Measurements from ENCODE around the gene PDZD4. TPM values are rescaled to one million over a fixed set of nuclear protein-coding genes. Genes with fewer than 3 reads are reported as not detected.

PDZD4 gene
- polyA plus RNA-seq, 1 donor (not counting 4 experiments of a cell fraction or from before 2014, with no cell fraction given) = 0.05 TPM

DNA sequence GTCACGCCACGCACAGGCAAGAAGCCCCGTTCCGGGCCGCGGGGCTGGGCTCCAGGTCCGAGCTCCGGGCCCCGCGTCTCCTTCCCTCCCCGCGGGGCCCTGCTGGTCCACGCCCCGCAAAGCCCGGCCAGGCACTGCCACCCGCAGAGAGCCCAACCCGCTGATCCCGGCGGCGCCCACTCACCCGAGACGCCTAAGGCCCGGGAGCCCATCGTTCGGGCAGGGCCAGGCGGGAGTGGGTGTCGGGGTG is 870 bp downstream of the PDZD4 start:
- H3K4me2 ChIP-seq (ENCODE audit: control insufficient read depth, extremely low read depth, insufficient read depth, low read depth, low read length) = no peak overlapping the region

DNA sequence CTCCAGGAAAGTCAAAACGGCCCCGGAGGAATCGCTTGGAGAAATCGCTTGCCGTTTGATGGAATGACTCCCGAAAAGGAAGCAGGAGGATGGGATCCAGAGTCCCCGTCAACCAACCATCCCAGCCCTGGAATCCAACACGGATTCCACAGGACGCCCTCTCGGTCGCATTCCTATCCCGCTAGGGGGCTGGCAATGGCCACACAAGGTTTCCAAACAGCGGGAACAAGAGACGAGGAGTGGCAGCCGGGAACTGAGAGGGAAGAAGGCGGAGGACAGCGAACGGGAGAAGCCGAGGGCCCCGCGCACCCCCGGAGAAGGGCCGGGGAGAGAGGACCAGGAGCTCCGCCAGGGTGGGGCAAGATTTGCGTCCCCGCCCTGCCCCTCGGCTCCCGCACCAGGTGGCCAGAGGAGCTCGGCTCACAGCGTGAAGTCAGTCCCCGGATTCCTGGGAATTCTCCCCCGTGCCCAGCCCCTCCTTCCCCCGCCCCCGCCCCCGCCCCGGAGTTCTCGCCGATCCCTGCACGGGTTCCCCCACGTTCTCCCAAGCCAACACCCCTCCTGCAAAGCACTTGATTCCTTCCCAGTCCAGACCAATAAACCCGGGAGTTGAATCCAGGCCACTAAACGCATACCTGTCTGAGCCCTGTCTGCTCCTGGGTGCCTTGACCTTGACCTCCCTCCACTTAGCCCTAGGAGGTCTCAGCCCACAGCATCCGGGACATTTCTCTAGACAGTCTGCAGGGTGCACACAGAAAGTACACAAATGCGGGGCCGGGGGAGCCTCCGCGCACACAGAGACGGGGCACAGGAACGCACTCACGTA is 1.4 kb downstream of the PDZD4 start:
- Histone ChIP-seq H3K79me2 (ENCODE audit: control insufficient read depth, insufficient read depth, low read length) (no peaks in the 10 kb centered on the region), H3K9me1 (ENCODE audit: control insufficient read depth, extremely low read depth, insufficient read depth, low read length) (no peaks in the 10 kb centered on the region), H3K36me3 (ENCODE audit: control insufficient read depth in 2 of 2, extremely low read depth in 1 of 2, insufficient read depth in 2 of 2, low read length in 2 of 2) (no peaks in the 10 kb centered on the region), H3K4me1 (ENCODE audit: control insufficient read depth, extremely low read depth, insufficient read depth, low read length) (no peaks in the 10 kb centered on the region), H3K27me3 (ENCODE audit: control insufficient read depth, extremely low read depth, insufficient read depth, low read length) (peaks cover 46% of the 10 kb centered on the region), H4K20me1 (ENCODE audit: control insufficient read depth, extremely low read depth, insufficient read depth, low read length) (no peaks in the 10 kb centered on the region), H3K27ac (ENCODE audit: control insufficient read depth, insufficient read depth, low read length) (no peak overlapping the region), H3K9me3 (ENCODE audit: control insufficient read depth, low read depth, low read length) (no peaks in the 10 kb centered on the region), H3K4me3 (ENCODE audit: control insufficient read depth in 2 of 3, extremely low read depth in 1 of 3, insufficient read depth in 2 of 3, low read depth in 1 of 3, low read length in 3 of 3) (no peak overlapping the region), H2AFZ (ENCODE audit: control insufficient read depth, low read length) (no peak overlapping the region), H3K4me2 (ENCODE audit: control insufficient read depth, extremely low read depth, insufficient read depth, low read depth, low read length) (no peak overlapping the region), H3K9ac (ENCODE audit: control insufficient read depth, extremely low read depth, insufficient read depth, low read length) (no peak overlapping the region)
- no peak for FAIRE-seq
- DNase-seq (ENCODE audit: low read depth, low spot score) = no peak
- TF ChIP-seq, protein P1, sequence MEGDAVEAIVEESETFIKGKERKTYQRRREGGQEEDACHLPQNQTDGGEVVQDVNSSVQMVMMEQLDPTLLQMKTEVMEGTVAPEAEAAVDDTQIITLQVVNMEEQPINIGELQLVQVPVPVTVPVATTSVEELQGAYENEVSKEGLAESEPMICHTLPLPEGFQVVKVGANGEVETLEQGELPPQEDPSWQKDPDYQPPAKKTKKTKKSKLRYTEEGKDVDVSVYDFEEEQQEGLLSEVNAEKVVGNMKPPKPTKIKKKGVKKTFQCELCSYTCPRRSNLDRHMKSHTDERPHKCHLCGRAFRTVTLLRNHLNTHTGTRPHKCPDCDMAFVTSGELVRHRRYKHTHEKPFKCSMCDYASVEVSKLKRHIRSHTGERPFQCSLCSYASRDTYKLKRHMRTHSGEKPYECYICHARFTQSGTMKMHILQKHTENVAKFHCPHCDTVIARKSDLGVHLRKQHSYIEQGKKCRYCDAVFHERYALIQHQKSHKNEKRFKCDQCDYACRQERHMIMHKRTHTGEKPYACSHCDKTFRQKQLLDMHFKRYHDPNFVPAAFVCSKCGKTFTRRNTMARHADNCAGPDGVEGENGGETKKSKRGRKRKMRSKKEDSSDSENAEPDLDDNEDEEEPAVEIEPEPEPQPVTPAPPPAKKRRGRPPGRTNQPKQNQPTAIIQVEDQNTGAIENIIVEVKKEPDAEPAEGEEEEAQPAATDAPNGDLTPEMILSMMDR (optimal IDR thresholded peaks at IDR 0.05 in 1 of 3, IDR thresholded peaks at IDR 0.05 in 1 of 3, conservative IDR thresholded peaks at IDR 0.05 in 1 of 3; ENCODE audit: extremely low read depth in 1 of 3, insufficient read depth in 2 of 3, low read length in 3 of 3) = no peak
- peak; percentile 52 for TF ChIP-seq EZH2 (IDR thresholded peaks at IDR 0.05; ENCODE audit: low read length)
- dilution Hi-C loops (cut with MboI; ENCODE audit: extremely low pct_ligation_motif_present, low sequenced_read_pairs) = no loop called here

More for the DNA sequence above, 870 bp downstream of the PDZD4 start:
- no peak overlapping the region for H3K27ac ChIP-seq (ENCODE audit: control insufficient read depth, insufficient read depth, low read length)
- no peaks in the 10 kb centered on the region for H3K4me1 ChIP-seq (ENCODE audit: control insufficient read depth, extremely low read depth, insufficient read depth, low read length)
- H3K27me3 ChIP-seq (ENCODE audit: control insufficient read depth, extremely low read depth, insufficient read depth, low read length) = peaks cover 46% of the 10 kb centered on the region
- H3K4me3 ChIP-seq (ENCODE audit: control insufficient read depth in 2 of 3, extremely low read depth in 1 of 3, insufficient read depth in 2 of 3, low read depth in 1 of 3, low read length in 3 of 3) = no peak overlapping the region
- H3K9me1 ChIP-seq (ENCODE audit: control insufficient read depth, extremely low read depth, insufficient read depth, low read length) = no peaks in the 10 kb centered on the region
- DNase-seq (ENCODE audit: low read depth, low spot score) (no peak), FAIRE-seq (no peak)
- no peaks in the 10 kb centered on the region for H3K79me2 ChIP-seq (ENCODE audit: control insufficient read depth, insufficient read depth, low read length)
- no peak overlapping the region for H2AFZ ChIP-seq (ENCODE audit: control insufficient read depth, low read length)
- H3K9me3 ChIP-seq (ENCODE audit: control insufficient read depth, low read depth, low read length) = no peaks in the 10 kb centered on the region
- dilution Hi-C loops (cut with MboI; ENCODE audit: extremely low pct_ligation_motif_present, low sequenced_read_pairs) = no loop called here
- H3K36me3 ChIP-seq (ENCODE audit: control insufficient read depth in 2 of 2, extremely low read depth in 1 of 2, insufficient read depth in 2 of 2, low read length in 2 of 2) = no peaks in the 10 kb centered on the region
- no peak for TF ChIP-seq EZH2 (IDR thresholded peaks at IDR 0.05; ENCODE audit: low read length)
- TF ChIP-seq, protein P1 (optimal IDR thresholded peaks at IDR 0.05 in 1 of 3, IDR thresholded peaks at IDR 0.05 in 1 of 3, conservative IDR thresholded peaks at IDR 0.05 in 1 of 3; ENCODE audit: extremely low read depth in 1 of 3, insufficient read depth in 2 of 3, low read length in 3 of 3) = no peak
- H3K9ac ChIP-seq (ENCODE audit: control insufficient read depth, extremely low read depth, insufficient read depth, low read length) = no peak overlapping the region
- no peaks in the 10 kb centered on the region for H4K20me1 ChIP-seq (ENCODE audit: control insufficient read depth, extremely low read depth, insufficient read depth, low read length)

Data from keratinocyte (primary cell).